Ascending aorta (tissue), 2 donors: ENCODE data around the gene SGIP1. TPM values are rescaled to one million over a fixed set of nuclear protein-coding genes. Genes with fewer than 3 reads are reported as not detected.
A peak's percentile ranks its signal among the peaks of the same experiment; 100 is the strongest.

Source experiments
- DNase-seq, 2 donors: peaks; one replicate each; pipeline ENCODE4 v3.0.0-alpha.2; 2019; ENCODE audit warnings: low spot score in 2 of 2
- H3K27ac ChIP-seq, 2 donors: fragments of 200-600 bp; sonication (generic); one replicate each; pipeline ENCODE4 v1.5.1; 2016 to 2017; ENCODE audit warnings: mild to moderate bottlenecking in 1 of 2
- H3K27me3 ChIP-seq: fragments of 200-600 bp; sonication (generic); one replicate; pipeline ENCODE4 v1.5.1; 2017
- H3K36me3 ChIP-seq, 2 donors: fragments of 200-600 bp; sonication (generic); one replicate each; pipeline ENCODE4 v1.5.1; 2016
- H3K4me1 ChIP-seq, 2 donors: fragments of 200-600 bp; sonication (generic); one replicate each; pipeline ENCODE4 v1.5.1; 2016 to 2017; ENCODE audit warnings: mild to moderate bottlenecking in 1 of 2
- H3K4me3 ChIP-seq, 2 donors: fragments of 200-600 bp; sonication (generic); one replicate each; pipeline ENCODE4 v1.5.1; 2016 to 2017; ENCODE audit warnings: mild to moderate bottlenecking in 1 of 2
- H3K9me3 ChIP-seq, 2 donors: fragments of 200-600 bp; sonication (generic); one replicate each; pipeline ENCODE4 v1.5.1; 2016
- CTCF ChIP-seq, 3 experiments: fragments of 200-600 bp in 2 of 3; fragments of 450-650 bp in 1 of 3; sonication (generic) in 2 of 3; IDR thresholded peaks; one replicate each; pipeline ENCODE4 v1.5.1; 2016 to 2019; ENCODE audit warnings: antibody characterized with exemption in 3 of 3, mild to moderate bottlenecking in 1 of 3, moderate library complexity in 1 of 3
- intact Hi-C: fragments of 100-400 bp; cut with DNase I; formaldehyde crosslinking; loops from one replicate; pipeline ENCODE4 v1.15.1; 2023
- total RNA-seq: library from RNA; depleted of rRNA; stranded (reverse); fragments of >200 nt; gene quantifications from one replicate; pipeline ENCODE4 v1.1.0, GENCODE V29; 2016

The SGIP1 gene
- total RNA-seq, 1 donor from 2014 or later: 1.6 TPM

DNA sequence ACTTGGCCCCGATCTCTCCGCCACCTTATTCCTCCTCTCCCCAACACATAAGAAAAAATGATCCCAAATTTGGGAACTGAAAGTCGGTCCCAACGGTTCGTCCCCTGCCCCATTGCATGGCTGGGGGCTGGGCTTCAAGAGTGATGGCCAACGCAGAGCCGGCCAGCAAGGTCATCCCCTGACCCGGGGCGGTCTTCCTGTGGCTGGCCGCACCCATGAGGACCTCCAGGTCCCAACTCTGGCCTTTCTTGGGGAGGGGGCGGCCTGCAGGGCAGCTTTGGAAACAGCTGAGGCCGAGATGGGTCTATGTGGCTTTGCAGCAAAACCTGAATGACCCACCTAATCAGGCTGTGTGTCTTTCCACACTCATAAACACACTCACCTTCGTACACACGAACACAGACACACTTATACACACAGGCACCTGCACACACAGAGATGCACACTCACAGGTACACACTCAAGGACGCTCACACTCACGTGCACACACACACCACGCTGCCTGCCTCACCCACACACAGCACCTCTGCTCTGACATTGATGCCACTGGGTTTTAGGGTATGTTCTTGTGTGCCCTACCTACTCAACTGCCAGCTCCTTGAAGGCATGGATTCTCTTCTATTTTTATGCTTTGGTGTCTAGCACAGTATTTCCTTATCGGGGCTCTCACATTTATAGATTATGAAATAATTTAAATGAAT is 218.9 kb downstream of the SGIP1 start:
- H3K27ac ChIP-seq: peak overlapping the region in 1 of 2 donors; percentile 2
- H3K4me1 ChIP-seq: peaks cover 6 to 9% of the 10 kb centered on the region in 2 donors
- no peak for TF ChIP-seq CTCF (IDR thresholded peaks at IDR 0.05)
- peak overlapping the region; percentile 48 to 70 for H3K4me3 ChIP-seq
- H3K36me3 ChIP-seq: no peaks in the 10 kb centered on the region
- intact Hi-C loops: no loop called here
- no peaks in the 10 kb centered on the region for H3K9me3 ChIP-seq
- no peak for DNase-seq
- H3K27me3 ChIP-seq: no peaks in the 10 kb centered on the region

DNA sequence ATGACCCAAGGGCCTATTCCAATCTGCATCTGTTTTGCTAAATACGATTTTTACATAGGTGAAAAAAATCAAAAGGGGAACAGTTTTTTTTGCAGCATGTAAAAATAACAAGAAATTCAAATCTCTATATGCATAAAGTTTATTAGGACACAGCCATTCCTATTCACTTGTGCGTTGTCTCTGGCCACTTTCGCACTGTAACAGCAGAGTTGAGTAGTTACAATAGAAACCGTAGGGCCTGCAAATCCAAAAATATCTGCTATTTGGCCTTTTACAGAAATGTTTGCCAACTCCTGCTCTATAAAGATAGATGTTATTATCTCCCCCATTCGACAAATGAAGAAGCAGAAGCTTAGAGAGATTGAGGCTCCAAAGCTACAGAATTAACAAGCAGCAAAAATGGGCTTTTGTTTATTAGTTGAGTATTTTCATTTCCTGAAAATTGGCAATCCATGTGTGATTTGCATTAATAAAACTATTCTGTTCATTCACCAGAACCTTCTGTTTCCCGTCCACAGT is 223.8 kb downstream of the SGIP1 start:
- intact Hi-C loops: no loop called here

DNA sequence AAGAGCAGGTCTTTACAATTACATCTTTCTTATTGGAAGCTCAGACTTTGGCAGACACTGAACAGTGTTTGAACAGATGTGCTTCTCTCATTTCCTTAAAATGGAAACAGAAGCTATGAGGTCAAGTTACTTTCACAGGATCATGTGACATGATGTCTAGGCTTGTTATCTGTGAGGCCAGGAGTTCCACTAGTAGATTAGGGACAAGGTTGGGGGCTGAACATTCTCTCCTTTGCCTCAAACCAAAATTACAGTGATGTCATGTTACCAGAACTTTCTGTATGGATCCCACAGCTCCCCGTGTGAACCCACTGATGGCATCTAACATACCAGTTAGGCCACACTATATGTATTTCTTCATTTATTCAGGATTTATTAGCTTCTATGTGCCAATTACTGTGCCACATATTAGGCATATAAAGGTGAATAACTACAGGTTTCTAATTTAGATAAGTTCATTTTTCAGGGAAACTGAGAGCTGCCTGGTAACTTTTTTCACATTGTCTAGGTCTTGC is 224.3 kb downstream of the SGIP1 start:
- no peak overlapping the region for H3K4me3 ChIP-seq
- H3K36me3 ChIP-seq: no peaks in the 10 kb centered on the region
- TF ChIP-seq CTCF (IDR thresholded peaks at IDR 0.05): no peak
- H3K4me1 ChIP-seq: no peaks in the 10 kb centered on the region
- DNase-seq: no peak
- H3K27me3 ChIP-seq: no peaks in the 10 kb centered on the region
- intact Hi-C loops: no loop called here
- H3K9me3 ChIP-seq: no peaks in the 10 kb centered on the region
- no peak overlapping the region for H3K27ac ChIP-seq

More for the DNA sequence above, 223.8 kb downstream of the SGIP1 start:
- DNase-seq: no peak
- no peak overlapping the region for H3K4me3 ChIP-seq
- no peak overlapping the region for H3K27ac ChIP-seq
- no peaks in the 10 kb centered on the region for H3K27me3 ChIP-seq
- H3K36me3 ChIP-seq: no peaks in the 10 kb centered on the region
- TF ChIP-seq CTCF (IDR thresholded peaks at IDR 0.05): no peak
- peaks cover 0 to 3% of the 10 kb centered on the region in 2 donors for H3K4me1 ChIP-seq
- no peaks in the 10 kb centered on the region for H3K9me3 ChIP-seq

- intact Hi-C loops: loop anchor here (10.0 kb wide), 1 partner anchor 234 kb away; no protein-coding TSS in a partner anchor
- H3K36me3 ChIP-seq: no peaks in the 10 kb centered on the region
- DNase-seq: no peak
- no peaks in the 10 kb centered on the region for H3K9me3 ChIP-seq
- H3K27ac ChIP-seq: no peak overlapping the region
- no peaks in the 10 kb centered on the region for H3K27me3 ChIP-seq
- no peak for TF ChIP-seq CTCF (IDR thresholded peaks at IDR 0.05)
- no peaks in the 10 kb centered on the region for H3K4me1 ChIP-seq
- no peak overlapping the region for H3K4me3 ChIP-seq
Observed at GRCh38 chr1:66760506-66760905, 226.6 kb downstream of the SGIP1 start.

DNA sequence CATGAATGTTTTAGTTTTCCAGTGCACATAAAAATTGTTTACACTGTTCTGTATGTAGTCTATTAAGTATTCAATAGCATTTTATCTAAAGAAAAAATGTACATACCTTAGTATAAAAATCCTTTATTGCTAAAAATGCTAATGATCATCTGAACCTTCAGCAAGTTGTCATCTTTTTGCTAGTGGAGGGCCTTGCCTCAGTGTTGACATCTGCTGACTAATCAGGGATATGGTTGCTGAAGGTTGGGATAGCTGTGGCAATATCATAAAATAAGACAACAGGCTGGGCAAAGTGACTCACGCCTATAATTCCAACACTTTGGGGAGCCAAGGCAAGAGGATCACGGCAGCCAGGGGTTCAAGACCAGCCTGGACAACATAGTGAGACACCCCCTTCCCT is 227.3 kb downstream of the SGIP1 start:
- intact Hi-C loops: loop anchor here (10.0 kb wide), 1 partner anchor 234 kb away; no protein-coding TSS in a partner anchor

More for the DNA sequence above, 227.3 kb downstream of the SGIP1 start:
- no peaks in the 10 kb centered on the region for H3K27me3 ChIP-seq
- DNase-seq: no peak
- H3K9me3 ChIP-seq: no peaks in the 10 kb centered on the region
- no peak overlapping the region for H3K27ac ChIP-seq
- no peak overlapping the region for H3K4me3 ChIP-seq
- TF ChIP-seq CTCF (IDR thresholded peaks at IDR 0.05): no peak
- no peaks in the 10 kb centered on the region for H3K36me3 ChIP-seq
- no peaks in the 10 kb centered on the region for H3K4me1 ChIP-seq
